Mucosa of rectum (tissue), 2 donors: Measurements from ENCODE around the gene ADCYAP1.
"Not testable (repeated sequence)": the region's sequence is repeated elsewhere in the genome, so short reads cannot be mapped to it uniquely, and the experiment has no call there.

Experiments
- H3K27ac ChIP-seq, 2 donors: one replicate each; pipeline ENCODE4 v1.7.0; 2013; ENCODE audit warnings: inconsistent platforms in 2 of 2, low read depth in 2 of 2, low read length in 2 of 2
- H3K27me3 ChIP-seq, 2 donors: one replicate each; pipeline ENCODE4 v1.7.0; 2013; ENCODE audit warnings: low read length in 2 of 2; ENCODE audit not compliant: control insufficient read depth in 2 of 2, insufficient read depth in 2 of 2
- H3K36me3 ChIP-seq, 2 donors: one replicate each; pipeline ENCODE4 v1.7.0; 2013; ENCODE audit warnings: low read length in 2 of 2; ENCODE audit not compliant: control insufficient read depth in 2 of 2, insufficient read depth in 2 of 2
- H3K4me1 ChIP-seq, 2 donors: one replicate each; pipeline ENCODE4 v1.7.0; 2013; ENCODE audit warnings: low read length in 2 of 2, mild to moderate bottlenecking in 1 of 2; ENCODE audit not compliant: control insufficient read depth in 2 of 2, insufficient read depth in 2 of 2
- H3K4me3 ChIP-seq, 2 donors: one replicate each; pipeline ENCODE4 v1.7.0; 2013; ENCODE audit warnings: low read length in 2 of 2
- H3K9ac ChIP-seq, 2 donors: one replicate each; pipeline ENCODE4 v1.7.0; 2013; ENCODE audit warnings: low read length in 2 of 2, low read depth in 1 of 2, mild to moderate bottlenecking in 1 of 2
- H3K9me3 ChIP-seq, 2 donors: one replicate each; pipeline ENCODE4 v1.7.0; 2013; ENCODE audit warnings: low read length in 2 of 2; ENCODE audit not compliant: control insufficient read depth in 2 of 2
- donor health status: healthy.
- donor health status: Normal muscosa, but diverticular disease.

Gene ADCYAP1

DNA sequence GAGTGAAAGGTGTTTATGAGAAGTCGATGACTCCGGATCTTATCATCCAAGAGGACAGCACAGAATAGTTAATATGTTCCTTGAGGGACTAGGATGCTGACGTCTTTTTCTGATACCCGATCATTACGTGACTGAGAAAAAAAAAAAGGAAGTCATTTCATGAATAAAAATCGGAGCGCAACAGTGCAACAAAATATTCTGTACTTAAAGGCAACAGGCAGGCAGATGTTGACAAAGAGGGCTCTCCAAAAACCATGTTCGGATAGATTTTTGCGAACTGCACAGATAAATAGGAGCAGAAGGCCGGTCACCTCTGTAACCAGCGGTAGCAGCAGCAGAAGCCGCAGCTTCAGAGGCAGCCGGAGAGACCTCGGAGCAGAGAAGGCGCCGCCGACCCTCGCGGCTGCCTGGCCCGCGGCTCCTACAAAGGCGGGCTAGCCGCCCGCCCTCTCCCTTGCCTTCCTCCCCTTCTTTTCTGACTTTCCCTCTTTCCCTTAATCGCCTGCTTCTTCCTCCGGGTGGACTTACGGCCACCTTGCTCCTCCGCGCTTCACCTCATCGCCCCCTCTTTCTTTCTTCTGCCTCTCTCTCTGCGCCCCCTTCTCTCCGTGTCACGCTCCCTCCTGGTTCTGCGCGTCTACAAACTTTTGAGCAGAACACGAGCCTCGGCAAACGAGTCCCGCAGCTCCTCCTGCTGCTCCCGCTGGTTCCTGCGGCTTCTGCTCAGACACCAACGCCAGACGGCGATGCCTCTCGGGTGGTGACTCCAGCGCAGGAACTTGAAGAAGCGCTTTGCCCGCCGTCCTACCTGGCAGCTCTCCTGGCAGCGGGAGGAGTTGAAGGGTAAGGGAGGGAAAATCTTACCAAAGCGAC, at the start of gene ADCYAP1:
Gene ADCYAP1, plus strand, starts transcription at position 654 of the 873 bp plus-strand sequence. CDS start 516 bp downstream, outside the sequence.
- Histone ChIP-seq H3K4me3 (no peak within 1 kb of the TSS), H3K36me3 (no peaks in the 10 kb centered on the region), H3K27ac (no peak within 1 kb of the TSS), H3K27me3 (peaks cover 24 to 27% of the 10 kb centered on the region in 2 donors), H3K9ac (no peak within 1 kb of the TSS), H3K4me1 (peaks cover 2% of the 10 kb centered on the region in 2 donors), H3K9me3 (no peaks in the 10 kb centered on the region)

DNA sequence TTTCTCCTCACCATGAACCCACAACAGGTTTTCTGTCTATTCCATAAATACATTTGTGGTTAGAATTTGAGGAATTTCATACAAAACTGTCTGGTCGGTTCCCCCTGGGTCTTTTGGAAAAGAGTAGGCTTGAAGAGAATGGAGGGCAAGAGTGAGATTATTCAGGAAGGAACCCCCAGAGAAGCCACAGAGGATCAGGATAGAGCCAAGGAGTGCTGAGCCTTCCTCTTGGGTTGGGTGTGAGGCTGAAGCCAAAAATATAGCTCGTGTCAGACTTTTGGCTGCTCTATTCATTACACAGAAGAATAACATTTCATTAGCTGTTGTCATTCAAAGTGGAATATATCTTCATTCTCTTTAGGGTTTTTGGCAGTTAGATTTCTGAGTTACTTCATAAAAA, 46.7 kb upstream of the ADCYAP1 start:
- Histone ChIP-seq H3K9me3 (no peaks in the 10 kb centered on the region), H3K36me3 (no peaks in the 10 kb centered on the region), H3K27ac (no peak overlapping the region), H3K27me3 (no peaks in the 10 kb centered on the region), H3K4me3 (no peak overlapping the region), H3K9ac (no peak overlapping the region), H3K4me1 (no peaks in the 10 kb centered on the region)

DNA sequence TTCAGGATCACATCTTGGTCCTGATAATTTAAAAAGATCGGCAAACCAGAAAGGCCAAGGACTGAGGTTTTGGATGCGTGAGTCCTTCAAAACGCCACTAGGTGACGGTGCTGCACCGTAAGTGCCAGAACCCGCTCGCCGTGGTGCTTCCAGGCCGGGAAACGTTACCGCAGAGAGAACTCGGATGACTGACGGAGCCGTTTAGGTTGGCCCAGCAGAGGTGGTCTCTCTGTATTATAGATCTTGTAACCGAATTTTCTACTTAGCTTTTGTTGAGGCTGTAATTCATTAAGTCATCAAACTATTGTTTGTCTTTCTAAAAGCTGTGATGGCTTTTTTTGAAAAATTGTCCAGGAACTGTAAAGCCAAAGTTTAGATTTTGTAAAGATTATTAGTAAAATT, 39.8 kb upstream of the ADCYAP1 start:
- Histone ChIP-seq H3K36me3 (no peaks in the 10 kb centered on the region), H3K27me3 (no peaks in the 10 kb centered on the region), H3K27ac (no peak overlapping the region)

DNA sequence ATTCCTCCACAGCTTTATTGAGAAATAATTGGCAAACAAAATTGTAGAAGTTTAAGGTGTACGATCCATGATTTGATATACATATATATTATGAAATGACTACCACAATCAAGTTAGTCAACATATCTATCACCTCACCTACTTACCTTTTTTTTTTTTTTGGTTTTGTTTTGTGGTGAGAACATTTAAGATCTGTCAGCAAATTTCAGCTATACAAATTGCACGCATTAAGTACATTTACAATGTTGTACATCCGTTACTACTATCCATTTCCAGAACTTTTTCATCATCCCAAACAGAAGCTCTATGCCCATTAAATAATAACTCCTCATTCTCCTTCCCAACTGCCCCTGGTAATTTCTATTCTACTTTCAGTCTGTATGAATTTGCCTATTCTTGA, 37.4 kb upstream of the ADCYAP1 start:
- no peaks in the 10 kb centered on the region for H3K9me3 ChIP-seq
- H3K9ac ChIP-seq = no peak overlapping the region
- no peak overlapping the region for H3K4me3 ChIP-seq
- H3K27me3 ChIP-seq = no peaks in the 10 kb centered on the region
- H3K27ac ChIP-seq = no peak overlapping the region
- no peaks in the 10 kb centered on the region for H3K4me1 ChIP-seq
- no peaks in the 10 kb centered on the region for H3K36me3 ChIP-seq

More for the DNA sequence above, 39.8 kb upstream of the ADCYAP1 start:
- H3K9me3 ChIP-seq = no peaks in the 10 kb centered on the region
- H3K4me3 ChIP-seq = no peak overlapping the region
- H3K9ac ChIP-seq = no peak overlapping the region
- no peaks in the 10 kb centered on the region for H3K4me1 ChIP-seq

DNA sequence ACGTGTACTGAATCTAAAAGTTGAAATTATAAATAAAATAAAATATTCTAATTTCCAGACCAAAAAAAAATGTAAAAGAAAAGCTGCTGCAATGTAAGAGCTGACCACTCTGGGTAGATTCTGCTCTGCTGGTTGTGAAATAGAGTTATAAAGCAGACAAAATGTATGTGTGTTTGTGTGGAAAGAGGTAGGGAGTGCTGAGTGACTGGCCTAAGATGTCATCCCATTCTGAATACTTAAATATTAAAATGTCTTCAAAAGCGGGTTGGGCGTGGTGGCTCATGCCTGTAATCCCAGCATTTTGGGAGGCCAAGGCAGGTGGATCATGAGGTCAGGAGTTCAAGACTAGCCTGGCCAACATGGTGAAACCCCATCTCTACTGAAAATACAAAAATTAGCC, 31.2 kb upstream of the ADCYAP1 start:
- not testable (repeated sequence) for H3K4me3 ChIP-seq

DNA sequence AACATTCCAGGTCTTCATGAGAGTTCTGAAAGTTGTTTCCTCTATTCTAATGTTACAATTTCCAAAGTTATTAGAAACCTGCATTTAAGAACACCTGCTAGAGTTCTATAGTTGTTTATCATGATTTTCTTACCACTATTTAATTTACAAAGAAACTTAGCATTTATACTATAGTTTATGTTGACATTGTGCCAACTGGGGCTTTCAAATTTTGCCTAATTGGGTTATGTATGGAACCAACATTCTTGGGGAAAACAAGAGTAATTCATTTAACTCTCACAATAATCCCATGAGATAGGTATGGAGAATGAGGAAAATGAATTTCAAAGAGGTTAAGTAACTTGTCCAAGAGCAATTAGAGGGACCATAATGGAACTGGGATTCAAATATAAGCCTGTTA, 28.8 kb upstream of the ADCYAP1 start:
- peaks cover 0 to 3% of the 10 kb centered on the region in 2 donors for H3K27me3 ChIP-seq
- H3K27ac ChIP-seq = no peak overlapping the region
- H3K36me3 ChIP-seq = no peaks in the 10 kb centered on the region
- H3K9me3 ChIP-seq = no peaks in the 10 kb centered on the region
- peaks cover 0 to 2% of the 10 kb centered on the region in 2 donors for H3K4me1 ChIP-seq
- no peak overlapping the region for H3K4me3 ChIP-seq
- H3K9ac ChIP-seq = peak overlapping the region in 1 of 2 donors; percentile 8

More for the DNA sequence above, 31.2 kb upstream of the ADCYAP1 start:
- H3K9ac ChIP-seq, H3K4me1 ChIP-seq, H3K27ac ChIP-seq, H3K36me3 ChIP-seq, H3K27me3 ChIP-seq, H3K9me3 ChIP-seq: not testable (repeated sequence)

DNA sequence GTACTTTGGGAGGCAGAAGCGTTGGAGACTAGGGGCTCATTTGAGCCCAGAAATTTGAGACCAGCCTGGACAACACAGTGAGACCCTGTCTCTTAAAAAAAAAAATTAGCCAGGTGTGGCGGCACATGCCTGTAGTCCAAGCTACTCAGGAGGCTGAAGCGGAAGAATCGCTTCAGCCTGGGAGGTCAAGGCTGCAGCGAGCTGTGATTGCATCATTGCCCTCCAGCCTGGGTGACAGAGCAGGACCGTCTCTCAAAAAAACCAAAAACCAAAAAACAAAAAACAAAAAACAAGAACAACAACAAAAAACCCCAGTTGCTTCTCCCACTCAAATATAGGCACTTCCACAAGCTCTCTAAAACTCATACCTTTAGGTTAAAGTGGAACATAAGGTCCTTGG, 27.4 kb upstream of the ADCYAP1 start:
- Histone ChIP-seq H3K4me3 (no peak overlapping the region), H3K4me1 (peaks cover 0 to 2% of the 10 kb centered on the region in 2 donors), H3K27ac (no peak overlapping the region), H3K9ac (no peak overlapping the region), H3K36me3 (no peaks in the 10 kb centered on the region), H3K9me3 (no peaks in the 10 kb centered on the region), H3K27me3 (peaks cover 0 to 3% of the 10 kb centered on the region in 2 donors)

DNA sequence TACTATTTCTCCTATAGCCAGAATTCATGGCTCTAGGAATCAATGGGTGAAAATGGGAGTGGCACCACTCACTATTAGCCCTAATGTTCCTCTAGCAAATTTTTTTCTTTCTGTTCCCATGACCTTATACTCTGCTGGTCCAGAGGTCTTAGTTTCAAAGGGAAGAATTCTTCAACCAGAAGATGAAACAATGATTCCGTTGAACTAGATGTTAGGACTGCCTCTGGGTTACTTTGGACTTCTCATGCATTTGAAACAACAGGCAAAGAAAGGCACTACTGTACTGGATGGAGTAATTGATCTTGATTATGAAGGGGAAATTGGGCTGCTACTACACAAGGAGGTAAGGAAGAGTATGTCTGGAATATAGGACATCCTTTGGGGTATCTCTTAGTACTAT, 18.6 kb upstream of the ADCYAP1 start:
- no peaks in the 10 kb centered on the region for H3K27me3 ChIP-seq
- no peak overlapping the region for H3K9ac ChIP-seq
- no peak overlapping the region for H3K4me3 ChIP-seq
- no peaks in the 10 kb centered on the region for H3K4me1 ChIP-seq
- H3K36me3 ChIP-seq = no peaks in the 10 kb centered on the region
- H3K9me3 ChIP-seq = no peaks in the 10 kb centered on the region
- H3K27ac ChIP-seq = no peak overlapping the region

DNA sequence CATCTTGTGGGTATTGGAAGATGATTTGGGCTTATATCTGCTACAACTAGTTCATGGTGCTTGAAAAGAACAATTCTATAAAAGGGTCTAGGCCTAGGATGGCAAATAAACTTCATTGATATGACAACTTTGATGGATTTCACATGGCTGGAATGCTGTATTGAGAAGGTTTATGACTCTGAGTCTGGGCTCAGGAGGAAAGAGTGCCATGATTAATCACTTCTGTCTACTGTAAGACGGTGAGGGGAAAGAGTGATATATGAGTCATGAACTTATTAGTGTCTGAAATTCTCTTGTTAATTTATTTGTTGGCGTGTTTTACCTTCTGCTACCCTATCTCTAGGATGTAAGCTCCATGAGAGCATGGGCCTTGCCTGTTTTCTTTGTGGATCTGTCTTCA, 17.0 kb upstream of the ADCYAP1 start:
- H3K27ac ChIP-seq = no peak overlapping the region
- no peaks in the 10 kb centered on the region for H3K36me3 ChIP-seq
- no peak overlapping the region for H3K4me3 ChIP-seq

DNA sequence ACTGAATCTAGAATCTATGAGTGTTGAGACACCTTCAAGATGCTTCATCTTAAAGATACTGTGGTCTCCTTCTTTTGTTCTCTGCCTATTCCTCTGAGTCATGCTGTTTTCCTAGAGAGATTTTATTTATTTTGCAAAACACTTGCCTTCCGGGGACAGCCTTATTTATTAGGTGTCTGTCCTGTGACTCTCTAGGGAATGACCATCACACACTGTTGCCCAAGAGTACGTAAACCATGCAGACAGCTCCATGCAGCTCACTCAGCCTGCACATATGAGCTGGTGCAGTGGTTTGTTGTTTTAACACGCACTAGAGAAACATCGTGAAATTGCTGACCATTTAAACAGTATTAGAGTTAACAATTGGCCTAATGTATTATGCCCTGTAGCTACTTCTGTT, 12.4 kb upstream of the ADCYAP1 start:
- Histone ChIP-seq H3K36me3 (no peaks in the 10 kb centered on the region), H3K27me3 (no peaks in the 10 kb centered on the region), H3K4me3 (no peak overlapping the region)

More for the DNA sequence above, 17.0 kb upstream of the ADCYAP1 start:
- Histone ChIP-seq H3K9me3 (no peaks in the 10 kb centered on the region), H3K27me3 (no peaks in the 10 kb centered on the region), H3K4me1 (no peaks in the 10 kb centered on the region), H3K9ac (no peak overlapping the region)

More for the DNA sequence above, 12.4 kb upstream of the ADCYAP1 start:
- no peaks in the 10 kb centered on the region for H3K4me1 ChIP-seq
- no peak overlapping the region for H3K27ac ChIP-seq
- no peak overlapping the region for H3K9ac ChIP-seq
- H3K9me3 ChIP-seq = no peaks in the 10 kb centered on the region
